ENCODE results near the gene BUB1B.

GRCh38 chr15:40125950-40126349 lies 34.9 kb upstream of the BUB1B start:
- TF ChIP-seq EP300 (IDR thresholded peaks at IDR 0.05) (no peak), POLR2A (IDR thresholded peaks at IDR 0.05) (no peak)
